RWPE2 (cell line): ENCODE data around the gene ACTL6B.

Source experiments
- ATAC-seq: fragments of 200-7000 bp; cut with Tn5 transposase; 3 replicates; pipeline ENCODE4 v1.9.1; 2021; ENCODE audit warnings: low read depth
- DNase-seq: peaks from one replicate; pipeline ENCODE4 v3.0.0-alpha.2; 2020; ENCODE audit warnings: low spot score
- H3K27ac ChIP-seq: fragments of 450-650 bp; 2 replicates; pipeline ENCODE4 v1.5.1; 2017; ENCODE audit warnings: mild to moderate bottlenecking; ENCODE audit not compliant: poor library complexity, severe bottlenecking
- H3K27me3 ChIP-seq: fragments of 250-450 bp; sonication (Bioruptor Pico); 2 replicates; pipeline ENCODE4 v1.5.1; 2021; ENCODE audit warnings: mild to moderate bottlenecking, moderate library complexity; ENCODE audit not compliant: insufficient read depth, poor library complexity, severe bottlenecking
- H3K36me3 ChIP-seq: fragments of 250-450 bp; sonication (Bioruptor Pico); 2 replicates; pipeline ENCODE4 v1.5.1; 2020; ENCODE audit warnings: low read depth, mild to moderate bottlenecking, moderate library complexity
- H3K4me1 ChIP-seq: fragments of 250-450 bp; sonication (Bioruptor Pico); 2 replicates; pipeline ENCODE4 v1.5.1; 2021; ENCODE audit warnings: mild to moderate bottlenecking, moderate library complexity; ENCODE audit not compliant: insufficient read depth, poor library complexity, severe bottlenecking
- H3K4me3 ChIP-seq: fragments of 250-450 bp; sonication (Bioruptor Pico); 2 replicates; pipeline ENCODE4 v1.5.1; 2021; ENCODE audit warnings: mild to moderate bottlenecking, moderate library complexity; ENCODE audit not compliant: severe bottlenecking
- H3K9me3 ChIP-seq: fragments of 250-450 bp; sonication (Bioruptor Pico); 2 replicates; pipeline ENCODE4 v1.5.1; 2021; ENCODE audit warnings: mild to moderate bottlenecking, moderate library complexity; ENCODE audit not compliant: severe bottlenecking
- TF ChIP-seq, protein P1 (sequence below): fragments of 450-650 bp; IDR thresholded peaks from one replicate; pipeline ENCODE4 v1.5.1; 2017; ENCODE audit warnings: mild to moderate bottlenecking, moderate library complexity; ENCODE audit not compliant: poor library complexity, severe bottlenecking

ACTL6B gene

DNA sequence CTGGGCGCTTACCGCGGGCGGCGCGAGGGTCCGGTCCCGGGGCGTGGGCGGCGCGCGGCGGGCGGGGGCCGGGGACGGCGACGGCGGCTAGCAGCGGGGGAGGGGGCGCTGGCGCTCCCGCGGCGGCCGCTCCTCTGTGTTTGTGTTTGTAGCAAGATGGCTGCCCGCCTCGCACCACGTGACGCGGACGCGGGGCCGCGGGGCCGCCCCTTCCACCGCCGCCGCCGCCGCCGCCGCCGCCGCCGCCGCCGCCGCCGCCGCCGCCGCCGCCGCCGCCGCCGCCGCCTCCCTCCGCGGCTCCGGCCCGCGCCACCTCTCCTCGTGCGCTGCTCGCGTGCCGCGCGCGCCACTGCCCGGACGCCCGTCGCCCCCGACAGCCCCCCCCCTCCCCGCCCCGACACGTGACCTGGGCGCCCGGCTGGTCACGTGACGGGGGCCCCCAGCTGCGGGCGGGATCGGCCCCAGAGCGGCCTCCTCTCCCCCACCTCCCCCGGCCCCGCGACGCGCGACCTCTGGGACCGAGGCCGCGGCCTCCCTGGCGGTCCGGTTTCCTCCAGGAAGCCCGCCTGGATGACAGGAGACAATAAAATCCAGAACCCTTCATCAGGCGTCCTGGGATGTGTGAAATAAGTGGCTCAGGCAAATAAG, 38.0 kb upstream of the ACTL6B start, which contains the start of gene GIGYF1:
TSS of gene GIGYF1 (minus strand) at position 153 of the 648 bp plus-strand sequence. CDS start 6,012 bp downstream, outside the sequence.
- peaks cover 11% of the 10 kb centered on the region for H3K4me1 ChIP-seq
- peak within 1 kb of the TSS; percentile 99 for H3K4me3 ChIP-seq
- no peaks in the 10 kb centered on the region for H3K27me3 ChIP-seq
- H3K36me3 ChIP-seq = peaks cover 21% of the 10 kb centered on the region
- peak; percentile 29; the same call in 1 of the 3 replicates for ATAC-seq
- no peak for DNase-seq
- TF ChIP-seq, protein P1, sequence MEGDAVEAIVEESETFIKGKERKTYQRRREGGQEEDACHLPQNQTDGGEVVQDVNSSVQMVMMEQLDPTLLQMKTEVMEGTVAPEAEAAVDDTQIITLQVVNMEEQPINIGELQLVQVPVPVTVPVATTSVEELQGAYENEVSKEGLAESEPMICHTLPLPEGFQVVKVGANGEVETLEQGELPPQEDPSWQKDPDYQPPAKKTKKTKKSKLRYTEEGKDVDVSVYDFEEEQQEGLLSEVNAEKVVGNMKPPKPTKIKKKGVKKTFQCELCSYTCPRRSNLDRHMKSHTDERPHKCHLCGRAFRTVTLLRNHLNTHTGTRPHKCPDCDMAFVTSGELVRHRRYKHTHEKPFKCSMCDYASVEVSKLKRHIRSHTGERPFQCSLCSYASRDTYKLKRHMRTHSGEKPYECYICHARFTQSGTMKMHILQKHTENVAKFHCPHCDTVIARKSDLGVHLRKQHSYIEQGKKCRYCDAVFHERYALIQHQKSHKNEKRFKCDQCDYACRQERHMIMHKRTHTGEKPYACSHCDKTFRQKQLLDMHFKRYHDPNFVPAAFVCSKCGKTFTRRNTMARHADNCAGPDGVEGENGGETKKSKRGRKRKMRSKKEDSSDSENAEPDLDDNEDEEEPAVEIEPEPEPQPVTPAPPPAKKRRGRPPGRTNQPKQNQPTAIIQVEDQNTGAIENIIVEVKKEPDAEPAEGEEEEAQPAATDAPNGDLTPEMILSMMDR = no peak
- H3K27ac ChIP-seq = peak within 1 kb of the TSS; percentile 63
- no peaks in the 10 kb centered on the region for H3K9me3 ChIP-seq

DNA sequence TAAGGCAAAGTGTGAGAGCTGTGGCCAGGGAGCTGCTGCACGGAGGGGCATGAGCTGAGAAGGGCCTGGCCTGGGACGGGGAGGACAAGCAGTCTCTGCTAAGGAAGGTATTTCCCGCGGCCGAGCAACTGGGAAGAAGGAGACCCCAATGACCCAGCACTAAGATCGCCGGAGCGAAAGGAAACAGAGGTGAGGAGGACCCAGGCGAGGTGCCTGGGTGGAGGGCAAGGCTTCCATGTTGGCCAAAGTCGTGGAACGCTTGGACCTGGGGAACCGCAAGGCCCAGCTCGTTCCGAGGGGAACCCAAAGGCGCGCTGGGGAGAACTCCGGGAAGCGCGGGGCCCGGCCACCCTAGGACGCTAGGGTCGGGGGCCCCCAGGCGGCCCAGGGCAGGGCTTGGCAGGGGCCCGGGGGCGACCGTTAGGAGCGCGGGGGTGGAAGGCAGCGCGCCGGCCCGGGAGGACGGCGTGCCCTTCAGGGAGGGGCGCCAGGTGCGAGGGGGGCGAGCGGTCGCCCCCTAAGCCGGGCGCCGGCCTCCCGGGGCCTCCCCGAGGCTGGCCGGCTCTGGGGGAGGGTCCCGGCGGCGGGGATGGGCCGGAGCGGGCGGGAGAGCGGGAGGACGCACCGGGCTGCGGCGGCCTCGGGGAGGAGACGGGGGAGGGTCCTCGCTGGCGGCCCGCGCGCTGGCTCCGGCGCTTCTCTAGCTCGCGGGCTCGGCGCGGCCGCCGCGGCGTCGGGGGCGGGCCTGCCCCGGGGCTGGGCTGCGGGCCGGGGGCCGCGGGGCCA, 37.3 kb upstream of the ACTL6B start:
- DNase-seq = no peak
- peaks cover 28% of the 10 kb centered on the region for H3K36me3 ChIP-seq
- no peaks in the 10 kb centered on the region for H3K9me3 ChIP-seq
- ATAC-seq = peak; percentile 28; the same call in 2 of the 3 replicates
- peaks cover 11% of the 10 kb centered on the region for H3K4me1 ChIP-seq
- H3K27ac ChIP-seq = peak overlapping the region; percentile 63
- H3K4me3 ChIP-seq = peak overlapping the region; percentile 99
- H3K27me3 ChIP-seq = no peaks in the 10 kb centered on the region
- TF ChIP-seq, protein P1 = no peak

DNA sequence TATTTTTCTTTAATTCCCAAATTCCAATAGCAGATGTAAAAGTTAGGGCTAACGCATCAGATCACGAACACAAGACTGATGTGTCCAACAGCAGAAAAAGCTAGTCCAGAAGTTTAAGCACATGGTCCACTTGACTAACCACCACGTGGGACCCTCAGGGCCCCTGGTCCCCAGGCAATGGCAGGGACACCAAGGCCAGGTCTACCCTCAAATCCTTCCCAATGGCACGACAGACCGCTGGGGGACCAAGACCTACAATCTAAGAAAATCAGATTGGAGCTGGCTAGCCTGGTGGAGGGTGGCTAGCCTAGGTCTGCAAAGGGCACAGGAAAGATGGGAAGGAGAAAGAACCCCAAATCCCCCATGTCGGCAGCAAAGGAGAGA, 36.3 kb upstream of the ACTL6B start:
- DNase-seq (no peak), ATAC-seq (no peak)
- Histone ChIP-seq H3K9me3 (no peaks in the 10 kb centered on the region), H3K36me3 (peaks cover 38% of the 10 kb centered on the region), H3K27ac (no peak overlapping the region), H3K4me3 (peak overlapping the region; percentile 99), H3K4me1 (peaks cover 11% of the 10 kb centered on the region), H3K27me3 (no peaks in the 10 kb centered on the region)
- TF ChIP-seq, protein P1 = no peak

DNA sequence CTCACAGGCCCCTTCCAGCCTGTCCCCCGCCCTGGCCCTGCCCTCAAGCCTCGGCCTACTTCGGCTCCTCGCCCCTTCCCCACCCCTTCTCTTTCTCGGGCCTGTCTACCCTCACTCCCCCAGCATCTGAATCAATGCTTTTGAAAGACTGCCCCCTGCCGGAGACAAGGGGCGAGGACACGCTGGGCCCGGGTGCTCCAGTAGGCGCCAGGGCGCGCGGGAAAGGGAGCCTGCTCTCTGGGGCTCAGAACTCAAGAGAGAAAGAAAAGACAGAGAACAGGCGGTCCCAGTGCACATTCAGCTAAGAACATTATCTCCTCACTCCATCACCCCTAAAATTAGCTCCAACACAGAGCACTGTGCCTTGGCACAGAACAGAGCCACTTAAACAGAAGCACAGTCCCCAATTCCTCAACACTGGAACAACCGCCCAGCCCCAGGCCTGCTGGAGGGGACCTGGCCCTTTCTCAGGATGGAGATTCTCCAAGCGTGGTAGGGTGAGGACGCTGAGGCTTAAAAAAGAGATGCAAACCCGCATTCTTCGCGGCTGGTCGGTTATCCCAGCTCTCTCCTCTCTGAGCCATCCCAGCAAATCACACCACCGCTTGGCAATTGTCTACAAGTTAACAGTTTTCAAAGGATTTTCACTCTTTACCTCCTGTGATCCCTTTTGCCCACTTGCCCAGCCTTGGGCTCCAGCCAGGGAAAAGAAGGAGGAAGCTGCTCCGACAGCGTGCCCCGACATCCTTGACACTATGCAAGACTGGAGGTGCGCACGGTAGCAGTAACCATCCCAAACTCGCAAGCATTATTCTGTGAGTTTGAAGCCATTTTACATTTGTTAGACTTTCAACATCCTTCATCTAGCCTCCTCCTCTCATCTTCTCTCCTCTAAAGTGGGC, 35.7 kb upstream of the ACTL6B start:
- no peaks in the 10 kb centered on the region for H3K27me3 ChIP-seq
- TF ChIP-seq, protein P1 = peak; percentile 87
- peaks cover 44% of the 10 kb centered on the region for H3K36me3 ChIP-seq
- H3K4me3 ChIP-seq = peak overlapping the region; percentile 99
- DNase-seq = no peak
- H3K9me3 ChIP-seq = no peaks in the 10 kb centered on the region
- peaks cover 11% of the 10 kb centered on the region for H3K4me1 ChIP-seq
- peak; percentile 72 for ATAC-seq
- H3K27ac ChIP-seq = peak overlapping the region; percentile 4
